ENCODE results near the gene LSP1.

GRCh38 chr11:1870721-1871466 lies 18.0 kb downstream of the LSP1 start:
- TF ChIP-seq ZFP30 (CRISPR knock-in tag; IDR thresholded peaks at IDR 0.05): no peak
- no peak for TF ChIP-seq ZC3H10 (CRISPR knock-in tag; IDR thresholded peaks at IDR 0.05)
- no peak for TF ChIP-seq RARB (CRISPR knock-in tag; IDR thresholded peaks at IDR 0.05)

Data from SK-N-SH treated with all-trans-retinoic acid at 6 μM for 48 hours (cell line).